NCI-H748 treated with DMSO at 0.1 percent for 48 hours (cell line): ENCODE data around the gene TUBB4A.
A peak's percentile ranks its signal among the peaks of the same experiment; 100 is the strongest.

Source experiments
- DNase-seq: peaks from one replicate; lab custom pipeline; 2025; lab: John Stamatoyannopoulos, UW

TUBB4A gene

GRCh38 chr19:6466526-6467248, 35.4 kb downstream of the TUBB4A start:
- no peak for DNase-seq

- DNase-seq, result no peak
Measured at GRCh38 chr19:6465663-6466062, 36.4 kb downstream of the TUBB4A start.

GRCh38 chr19:6465006-6465405, 37.1 kb downstream of the TUBB4A start:
- no peak for DNase-seq

GRCh38 chr19:6464070-6464873, 37.8 kb downstream of the TUBB4A start, which contains the start of gene CRB3:
Gene CRB3 (plus strand): TSS chr19:6464271. CDS start chr19:6464702, 431 bp downstream.
- DNase-seq, result no peak

GRCh38 chr19:6460099-6460884, 41.8 kb downstream of the TUBB4A start:
- DNase-seq, result peak; percentile 85

GRCh38 chr19:6459262-6460098, 42.6 kb downstream of the TUBB4A start, which contains the start of gene SLC25A23:
Gene SLC25A23 (minus strand): TSS chr19:6459792. CDS start chr19:6459628, 164 bp downstream.
- peak; percentile 31 for DNase-seq

- no peak for DNase-seq
Measured at GRCh38 chr19:6458695-6459261, 43.3 kb downstream of the TUBB4A start.

- no peak for DNase-seq
Measured at GRCh38 chr19:6457958-6458694, 44.0 kb downstream of the TUBB4A start.

- DNase-seq, result no peak
Measured at GRCh38 chr19:6455924-6456323, 46.2 kb downstream of the TUBB4A start.

GRCh38 chr19:6453951-6454565, 48.1 kb downstream of the TUBB4A start:
- no peak for DNase-seq

GRCh38 chr19:6452899-6453298, 49.2 kb downstream of the TUBB4A start:
- no peak for DNase-seq

GRCh38 chr19:6452223-6452614, 49.9 kb downstream of the TUBB4A start:
- no peak for DNase-seq

GRCh38 chr19:6451583-6452222, 50.4 kb downstream of the TUBB4A start:
- no peak for DNase-seq

- no peak for DNase-seq
Measured at GRCh38 chr19:6450166-6450565, 51.9 kb downstream of the TUBB4A start.

GRCh38 chr19:6448045-6448444, 54.1 kb downstream of the TUBB4A start:
- no peak for DNase-seq

- no peak for DNase-seq
Measured at GRCh38 chr19:6446452-6446851, 55.7 kb downstream of the TUBB4A start.
